Stomach (tissue), 9 donors: Measurements from ENCODE around the gene PHF21B. TPM values are rescaled to one million over a fixed set of nuclear protein-coding genes. Genes with fewer than 3 reads are reported as not detected.

ENCODE experiments used
- DNase-seq, 2 donors: peaks; one replicate each; pipeline versions ENCODE4 v3.0.0 to v3.0.0-alpha.2; 2013 to 2019
- H3K27ac ChIP-seq, 5 donors: fragments of 200-600 bp in 4 of 5; sonication (generic) in 4 of 5; one replicate each; pipeline ENCODE4 v1.5.1; 2013 to 2019; ENCODE audit warnings: mild to moderate bottlenecking in 1 of 5, moderate library complexity in 1 of 5
- H3K27me3 ChIP-seq, 3 donors: fragments of 200-600 bp; sonication (generic); one replicate each; pipeline ENCODE4 v1.5.1; 2017 to 2019; ENCODE audit warnings: mixed run types in 1 of 3
- H3K36me3 ChIP-seq, 4 donors: fragments of 200-600 bp; sonication (generic); 1 replicate in 3 of 4; 2 replicates in 1 of 4; pipeline ENCODE4 v1.5.1; 2016 to 2019
- H3K4me1 ChIP-seq, 4 donors: fragments of 200-600 bp; sonication (generic); one replicate each; pipeline ENCODE4 v1.5.1; 2016 to 2019
- H3K4me3 ChIP-seq, 4 donors: fragments of 200-600 bp; sonication (generic) in 3 of 4; one replicate each; pipeline ENCODE4 v1.5.1; 2016 to 2019; ENCODE audit warnings: mild to moderate bottlenecking in 1 of 4
- H3K9me3 ChIP-seq, 4 donors: fragments of 200-600 bp; sonication (generic); one replicate each; pipeline ENCODE4 v1.5.1; 2016 to 2019
- EP300 ChIP-seq: sonication (generic); formaldehyde crosslinking; IDR thresholded peaks from one replicate; pipeline ENCODE4 v1.6.1; 2017; ENCODE audit warnings: antibody characterized with exemption
- POLR2A ChIP-seq, 4 donors: fragments of 450-650 bp; IDR thresholded peaks; one replicate each; pipeline ENCODE4 v1.6.1; 2016; ENCODE audit warnings: antibody characterized with exemption in 4 of 4, control low read depth in 2 of 4, mild to moderate bottlenecking in 1 of 4, moderate library complexity in 1 of 4
- POLR2AphosphoS5 ChIP-seq, 3 donors: sonication (generic); formaldehyde crosslinking; IDR thresholded peaks; one replicate each; pipeline ENCODE4 v1.6.1; 2016; ENCODE audit warnings: antibody characterized with exemption in 3 of 3
- WGBS, 5 donors: extraction: QIAGEN DNeasy Blood & Tissue Kit in 3 of 5; methylation state at CpG; one replicate each; pipeline versions ENCODE4 v1.1.5 to v1.1.7; 2013 to 2018; 5-methylcytosine and 5-hydroxymethylcytosine counted together
- intact Hi-C: fragments of 100-400 bp; cut with DNase I; formaldehyde crosslinking; loops from one replicate; pipeline ENCODE4 v1.15.1; 2023; ENCODE audit warnings: low total_unique reads
- polyA plus RNA-seq, 3 donors: library from polyadenylated mRNA; stranded (reverse); fragments of 200-250 nt; gene quantifications; one replicate each; pipeline ENCODE4 v1.2.3, GENCODE V29; 2013
- total RNA-seq, 5 donors: library from RNA; depleted of rRNA; stranded (reverse); fragments of >200 nt; gene quantifications; one replicate each; pipeline versions ENCODE4 v1.1.0 to v1.2.3, GENCODE V29; 2014 to 2016
- TF ChIP-seq, protein P1 (sequence below), 7 experiments: fragments of 450-650 bp in 4 of 7; fragments of 200-600 bp in 3 of 7; sonication (generic) in 3 of 7; IDR thresholded peaks; one replicate each; pipeline ENCODE4 v1.5.1; 2016 to 2019; ENCODE audit warnings: antibody characterized with exemption in 7 of 7, control low read depth in 2 of 7, mild to moderate bottlenecking in 1 of 7
- donor health status: healthy with polysubstance abuse.
- donor health status: Bipolar disorder and iron deficiency.
- donor health status: healthy.

The PHF21B gene
- total and polyA plus RNA-seq, 8 donors: 0.12 to 0.45 (median 0.26) TPM; not detected in 4

GRCh38 chr22:44891791-44892190, 118.0 kb downstream of the PHF21B start:
- intact Hi-C loops: no loop called here
- no peak for TF ChIP-seq POLR2AphosphoS5 (IDR thresholded peaks at IDR 0.05)
- WGBS, 5 donors: 76 to 91% (median 87%) methylated on average over 9 to 11 of the region's 11 CpGs
- no peak for DNase-seq
- H3K4me3 ChIP-seq: no peak overlapping the region
- no peaks in the 10 kb centered on the region for H3K27me3 ChIP-seq
- no peaks in the 10 kb centered on the region for H3K4me1 ChIP-seq
- H3K36me3 ChIP-seq: no peaks in the 10 kb centered on the region
- H3K27ac ChIP-seq: no peak overlapping the region
- no peaks in the 10 kb centered on the region for H3K9me3 ChIP-seq

DNA sequence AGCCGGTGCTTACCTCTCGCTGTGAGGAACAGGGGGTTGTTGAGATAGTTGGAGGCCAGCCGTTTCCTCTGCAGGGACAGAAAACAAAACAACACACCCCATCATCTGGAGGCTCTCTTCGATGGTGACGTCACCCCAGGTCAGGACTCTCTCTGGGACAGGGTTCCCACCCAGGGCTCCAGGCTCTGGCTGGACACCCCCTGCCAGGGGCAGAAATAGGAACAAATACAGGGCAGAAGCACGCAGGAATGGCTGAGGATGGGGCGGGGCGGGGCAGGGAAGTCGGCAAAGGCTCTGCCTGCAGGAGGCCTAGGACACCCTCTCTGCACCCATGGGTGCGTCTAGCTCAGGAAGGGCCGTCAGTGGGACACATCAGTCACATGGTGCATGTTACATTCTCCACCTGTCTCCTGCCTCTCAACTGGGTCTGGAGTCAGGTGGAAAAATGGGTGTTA, 118.5 kb downstream of the PHF21B start:
- intact Hi-C loops: no loop called here
- Histone ChIP-seq H3K4me3 (no peak overlapping the region), H3K27me3 (no peaks in the 10 kb centered on the region), H3K9me3 (no peaks in the 10 kb centered on the region), H3K4me1 (no peaks in the 10 kb centered on the region), H3K27ac (no peak overlapping the region), H3K36me3 (no peaks in the 10 kb centered on the region)
- TF ChIP-seq, protein P1, sequence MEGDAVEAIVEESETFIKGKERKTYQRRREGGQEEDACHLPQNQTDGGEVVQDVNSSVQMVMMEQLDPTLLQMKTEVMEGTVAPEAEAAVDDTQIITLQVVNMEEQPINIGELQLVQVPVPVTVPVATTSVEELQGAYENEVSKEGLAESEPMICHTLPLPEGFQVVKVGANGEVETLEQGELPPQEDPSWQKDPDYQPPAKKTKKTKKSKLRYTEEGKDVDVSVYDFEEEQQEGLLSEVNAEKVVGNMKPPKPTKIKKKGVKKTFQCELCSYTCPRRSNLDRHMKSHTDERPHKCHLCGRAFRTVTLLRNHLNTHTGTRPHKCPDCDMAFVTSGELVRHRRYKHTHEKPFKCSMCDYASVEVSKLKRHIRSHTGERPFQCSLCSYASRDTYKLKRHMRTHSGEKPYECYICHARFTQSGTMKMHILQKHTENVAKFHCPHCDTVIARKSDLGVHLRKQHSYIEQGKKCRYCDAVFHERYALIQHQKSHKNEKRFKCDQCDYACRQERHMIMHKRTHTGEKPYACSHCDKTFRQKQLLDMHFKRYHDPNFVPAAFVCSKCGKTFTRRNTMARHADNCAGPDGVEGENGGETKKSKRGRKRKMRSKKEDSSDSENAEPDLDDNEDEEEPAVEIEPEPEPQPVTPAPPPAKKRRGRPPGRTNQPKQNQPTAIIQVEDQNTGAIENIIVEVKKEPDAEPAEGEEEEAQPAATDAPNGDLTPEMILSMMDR (IDR thresholded peaks at IDR 0.05): no peak
- DNase-seq: no peak
- 76 to 87% (median 78%) methylated on average over 9 to 11 of the region's 11 CpGs for WGBS, 5 donors

DNA sequence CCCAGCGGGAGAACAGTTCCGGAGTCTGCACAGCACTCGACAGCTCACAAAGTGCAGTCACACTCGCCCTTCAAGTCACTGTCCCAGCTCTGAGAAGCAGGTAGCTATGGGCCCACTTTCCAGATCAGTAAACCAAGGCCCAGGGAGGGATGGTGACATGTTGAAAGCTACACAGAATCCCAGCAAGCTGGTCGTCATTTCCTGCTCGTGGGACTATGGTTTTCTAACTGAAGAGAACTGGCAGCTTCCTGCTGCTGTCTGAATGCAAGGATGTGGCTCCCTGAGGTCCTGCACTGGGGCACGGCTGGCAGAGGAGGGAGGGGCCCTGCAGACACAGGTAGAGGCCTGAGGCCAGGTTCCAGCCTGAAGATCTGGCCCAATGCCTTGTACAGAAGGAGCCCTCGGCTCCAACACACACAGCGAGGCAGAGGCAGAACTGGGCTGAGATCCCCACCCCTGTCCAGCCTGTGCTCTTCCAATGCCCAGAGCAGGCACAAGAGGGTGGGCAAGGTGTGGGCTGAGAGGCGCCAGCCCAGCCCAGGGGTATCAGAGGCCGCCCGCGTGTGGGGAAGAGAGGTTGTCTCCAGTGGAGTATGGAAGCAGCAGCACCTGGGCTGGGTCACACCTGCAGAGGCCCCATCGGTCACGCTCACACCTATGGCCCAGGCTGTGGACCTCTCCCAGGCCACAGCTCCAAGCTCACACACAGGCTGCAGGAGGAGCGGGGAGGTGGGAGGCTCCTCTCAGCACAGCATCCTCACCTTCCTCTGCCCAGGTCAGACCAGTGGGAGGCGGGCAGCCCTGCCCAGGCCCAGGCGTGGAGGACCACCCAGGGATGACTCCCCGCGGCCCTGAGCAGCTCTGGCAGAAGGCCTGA, 119.2 kb downstream of the PHF21B start:
- DNase-seq: no peak
- no peaks in the 10 kb centered on the region for H3K36me3 ChIP-seq
- H3K9me3 ChIP-seq: no peaks in the 10 kb centered on the region
- no peak overlapping the region for H3K4me3 ChIP-seq
- TF ChIP-seq POLR2A (IDR thresholded peaks at IDR 0.05): no peak
- TF ChIP-seq POLR2AphosphoS5 (IDR thresholded peaks at IDR 0.05): no peak
- no peak for TF ChIP-seq EP300
- no peak overlapping the region for H3K27ac ChIP-seq
- H3K4me1 ChIP-seq: no peaks in the 10 kb centered on the region
- WGBS, 5 donors: 74 to 83% (median 80%) methylated on average over 13 to 20 of the region's 20 CpGs
- H3K27me3 ChIP-seq: no peaks in the 10 kb centered on the region
- intact Hi-C loops: no loop called here

DNA sequence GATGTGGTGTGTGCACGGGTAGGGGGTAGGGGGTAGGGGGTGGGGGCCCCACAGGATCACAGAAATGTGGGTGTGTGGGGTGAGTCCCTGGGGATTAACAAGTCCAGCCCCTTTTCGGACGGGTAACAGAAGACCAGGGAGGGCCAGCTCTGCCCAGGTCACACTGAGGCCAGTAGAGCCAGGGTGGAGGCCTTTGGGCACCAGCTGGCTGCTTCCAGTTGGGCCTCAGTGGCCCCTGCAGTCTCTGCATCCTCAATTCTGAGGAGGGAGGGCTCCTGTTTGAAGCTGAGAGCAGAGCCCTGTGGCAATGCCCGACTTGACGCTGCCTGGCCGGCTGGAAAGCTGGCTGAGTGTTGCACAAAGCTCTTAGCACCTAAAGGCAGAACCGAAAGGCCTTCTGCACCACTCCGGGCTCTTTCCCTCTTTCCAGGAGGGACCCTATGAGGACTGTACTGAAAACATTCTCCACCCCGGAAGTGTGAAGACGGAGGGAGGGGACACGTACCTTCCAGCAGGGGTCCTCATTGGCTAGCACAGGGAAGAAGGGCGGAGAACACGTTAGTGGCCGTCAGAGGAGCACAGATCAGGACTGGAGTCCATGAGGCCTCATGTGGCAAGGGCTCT, 120.4 kb downstream of the PHF21B start:
- Histone ChIP-seq H3K4me1 (no peaks in the 10 kb centered on the region), H3K4me3 (no peak overlapping the region), H3K27me3 (no peaks in the 10 kb centered on the region), H3K36me3 (no peaks in the 10 kb centered on the region), H3K9me3 (no peaks in the 10 kb centered on the region), H3K27ac (no peak overlapping the region)
- DNase-seq: peak in 1 of 2 donors; percentile 13
- intact Hi-C loops: no loop called here
- TF ChIP-seq, protein P1 (IDR thresholded peaks at IDR 0.05): no peak
- TF ChIP-seq POLR2AphosphoS5 (IDR thresholded peaks at IDR 0.05) (no peak), EP300 (no peak), POLR2A (IDR thresholded peaks at IDR 0.05) (no peak)
- 67 to 75% (median 69%) methylated on average over 14 of the region's 14 CpGs for WGBS, 5 donors

- Histone ChIP-seq H3K27ac (no peak overlapping the region), H3K36me3 (no peaks in the 10 kb centered on the region), H3K9me3 (no peaks in the 10 kb centered on the region), H3K27me3 (no peaks in the 10 kb centered on the region), H3K4me1 (no peaks in the 10 kb centered on the region), H3K4me3 (no peak overlapping the region)
- TF ChIP-seq POLR2A (IDR thresholded peaks at IDR 0.05): no peak
- TF ChIP-seq EP300: no peak
- no peak for TF ChIP-seq POLR2AphosphoS5 (IDR thresholded peaks at IDR 0.05)
- TF ChIP-seq, protein P1 (IDR thresholded peaks at IDR 0.05): no peak
- WGBS, 5 donors: 69 to 80% (median 74%) methylated on average over 13 to 14 of the region's 14 CpGs
- intact Hi-C loops: no loop called here
- DNase-seq: no peak
Measured at GRCh38 chr22:44888491-44889254, 121.1 kb downstream of the PHF21B start.
